Activated CD4-positive, CD25-positive, alpha-beta regulatory T cell treated with anti-CD3 and anti-CD28 coated beads, Interleukin-2, amount 50 U/mL, for 72 hours (primary cell): ENCODE results near the gene TBX15.

ENCODE experiments used
- DNase-seq: peaks from one replicate; pipeline ENCODE4 v3.0.0; 2021

The TBX15 gene

DNA sequence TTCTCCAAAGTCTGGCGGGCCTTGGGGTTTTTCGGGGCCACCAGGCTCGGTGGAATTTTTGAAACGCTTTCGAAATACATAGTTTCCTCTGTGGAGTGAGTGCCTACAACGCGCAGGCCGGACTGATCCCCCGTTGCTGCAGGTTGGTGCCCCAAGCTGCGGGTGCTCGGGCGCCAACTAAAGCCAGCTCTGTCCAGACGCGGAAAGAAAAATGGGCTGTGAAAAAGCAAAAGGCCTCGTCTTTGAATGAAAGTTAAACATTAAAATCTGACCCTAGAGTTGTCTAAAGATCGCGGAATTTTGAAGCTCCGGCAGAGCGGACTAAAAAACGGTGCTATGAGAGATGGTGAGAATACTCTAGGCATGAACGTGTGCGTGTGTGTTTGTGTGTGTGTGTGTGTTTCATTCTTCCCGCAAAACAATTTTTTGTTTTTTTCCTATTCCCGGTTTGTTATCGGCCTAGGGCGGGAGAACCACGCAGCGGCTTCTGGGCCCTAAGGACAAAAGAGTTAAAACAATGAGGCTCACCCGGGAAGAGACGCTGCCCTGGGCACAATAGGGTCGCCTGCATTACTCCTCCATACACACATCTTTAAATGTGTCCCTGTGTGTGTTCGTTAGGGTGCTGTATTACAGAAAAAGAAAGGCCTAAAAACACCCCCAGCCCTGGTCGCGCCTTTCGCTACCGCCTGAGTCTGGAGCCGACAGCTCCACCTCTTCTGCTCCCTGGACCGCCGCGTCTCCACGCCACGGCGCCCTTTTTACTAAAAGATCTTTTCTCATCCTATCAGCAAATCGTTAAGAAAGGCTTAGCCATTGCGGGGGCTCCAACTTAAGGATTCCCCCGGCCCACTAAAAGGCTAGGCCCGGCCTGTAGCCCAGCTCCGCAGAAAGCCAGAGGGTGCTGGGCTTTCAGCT is 3.2 kb downstream of the TBX15 start:
- DNase-seq: no peak

DNA sequence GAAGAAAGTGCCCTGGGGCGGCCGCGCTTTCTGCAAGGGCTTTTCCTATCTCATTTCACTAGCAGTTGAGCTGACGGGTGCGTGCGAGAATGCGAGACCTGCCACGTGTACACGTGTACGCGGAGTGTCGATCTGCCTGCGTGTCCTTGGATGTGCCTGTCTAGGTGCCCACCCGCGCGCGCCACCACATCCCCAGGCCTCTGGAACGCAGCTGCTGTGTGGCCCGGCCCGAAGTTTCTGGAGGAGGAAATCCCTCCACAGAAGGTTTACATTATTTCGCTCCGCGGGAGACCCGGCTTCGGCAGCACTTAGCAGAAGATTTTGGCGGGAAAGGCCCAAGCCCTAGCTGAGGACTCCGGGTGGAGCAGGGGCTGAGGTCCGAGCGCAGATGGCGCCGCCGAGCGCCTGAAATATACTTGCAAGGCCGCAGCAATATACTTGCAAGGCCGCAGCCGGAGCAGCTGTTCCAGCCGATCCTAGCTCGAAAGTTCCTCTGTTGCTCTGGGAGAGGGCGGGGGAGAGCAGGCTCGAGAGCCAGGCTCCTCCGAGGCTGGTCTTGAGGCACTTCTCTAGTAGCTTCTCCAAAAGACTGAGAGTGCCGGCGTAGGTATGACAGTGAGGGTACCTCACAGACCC is 3.9 kb downstream of the TBX15 start:
- DNase-seq: no peak

DNA sequence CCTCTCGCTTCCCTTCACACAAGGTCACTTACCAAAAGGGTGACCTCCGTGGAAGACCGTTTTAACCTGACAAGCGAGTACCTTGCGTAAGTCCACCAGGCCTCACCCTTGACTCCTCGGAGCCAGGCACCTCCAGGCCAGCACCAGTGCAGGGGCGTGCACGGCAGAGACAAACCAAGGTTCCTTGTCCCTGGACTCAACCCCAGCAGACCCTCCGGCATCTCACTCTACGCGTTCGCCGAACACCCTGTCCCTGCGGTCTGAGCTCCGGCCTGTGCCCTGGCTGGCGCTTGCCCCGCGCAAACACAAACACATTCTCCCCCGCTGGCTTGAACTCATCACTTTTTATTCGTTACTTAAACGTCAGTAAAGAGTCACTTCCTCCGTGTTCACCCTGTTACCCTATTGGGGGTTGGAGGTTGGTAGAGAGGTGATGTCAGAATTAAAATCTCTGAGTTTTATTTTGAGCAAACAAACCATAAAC is 4.5 kb downstream of the TBX15 start:
- DNase-seq: no peak

GRCh38 chr1:118982821-118983557 is 5.2 kb downstream of the TBX15 start:
- DNase-seq: no peak

DNA sequence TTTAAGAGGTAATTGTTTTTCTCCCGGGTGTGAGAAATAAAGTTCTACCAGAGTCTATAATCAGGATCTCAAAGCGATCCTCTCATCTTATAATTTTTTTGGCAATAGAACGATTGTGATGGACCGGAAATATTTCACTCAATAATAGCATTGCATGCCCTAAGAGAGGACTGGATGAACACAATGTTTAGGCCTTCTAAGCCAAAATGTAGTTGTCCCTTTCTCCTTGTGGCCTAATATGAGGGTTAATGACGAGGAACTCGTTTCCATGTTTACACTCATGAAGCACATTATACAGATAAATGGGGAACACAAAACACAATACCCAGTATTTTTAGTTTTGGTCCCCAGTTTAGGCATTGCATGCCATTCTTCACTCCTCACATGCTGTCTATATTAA is 5.9 kb downstream of the TBX15 start:
- DNase-seq: no peak

DNA sequence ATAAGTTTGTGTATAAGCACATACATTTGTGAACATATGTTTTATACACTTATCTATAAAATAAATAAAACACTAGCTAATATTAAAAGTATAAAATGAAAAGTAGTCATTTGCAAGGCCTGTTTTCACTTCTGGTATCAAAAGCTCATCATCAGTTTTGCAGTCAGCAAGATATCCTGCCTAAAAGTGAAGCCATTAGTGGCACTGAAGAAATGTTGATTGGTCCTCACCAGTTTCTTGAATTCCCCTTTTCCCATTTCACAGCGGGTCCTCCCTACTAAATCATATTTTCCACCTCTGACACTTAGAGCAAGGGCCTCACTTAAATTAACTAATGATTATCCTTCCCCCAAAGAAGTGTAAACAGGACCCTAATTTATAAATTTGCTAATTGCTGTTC is 6.7 kb downstream of the TBX15 start:
- DNase-seq: no peak

DNA sequence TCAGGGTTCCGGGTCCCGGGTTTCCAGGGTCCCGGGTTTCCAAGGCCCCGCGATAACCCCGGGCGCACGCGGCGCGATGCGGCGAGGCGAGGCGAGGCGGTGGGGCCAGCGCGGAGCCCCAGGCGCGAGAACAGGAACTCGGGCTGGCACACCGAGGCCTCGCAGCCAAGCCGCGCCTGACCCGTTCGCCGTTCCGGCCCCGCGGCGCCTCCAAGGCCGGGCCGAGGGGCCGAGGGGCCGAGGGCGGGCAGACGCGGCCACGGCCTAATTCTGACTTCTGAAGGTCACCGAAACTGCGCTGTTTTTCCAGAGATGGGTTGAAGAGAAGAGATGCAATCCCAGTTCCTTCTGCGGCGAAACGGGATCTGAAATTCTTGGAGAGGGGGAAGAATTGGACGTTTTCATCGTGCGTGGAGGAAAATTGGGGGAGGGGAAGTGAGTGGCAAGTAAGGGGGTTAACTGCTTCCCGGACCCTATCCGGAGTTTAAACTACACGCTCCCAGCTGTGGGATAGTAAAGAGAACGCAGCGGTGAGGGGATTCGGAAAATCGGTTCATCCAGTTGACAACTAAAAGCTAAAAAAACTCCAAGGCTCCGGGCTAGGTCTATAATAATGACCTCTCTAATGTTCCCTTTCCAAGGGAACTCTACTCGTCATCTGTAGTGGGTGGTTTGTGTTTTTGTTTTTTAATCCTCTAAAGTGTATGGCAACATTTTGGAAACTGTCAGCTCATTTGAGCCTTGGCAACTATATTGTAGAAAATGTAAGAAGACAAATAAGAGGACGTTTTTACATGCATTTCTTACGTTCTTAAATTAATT is 8.2 kb downstream of the TBX15 start:
- DNase-seq: no peak

DNA sequence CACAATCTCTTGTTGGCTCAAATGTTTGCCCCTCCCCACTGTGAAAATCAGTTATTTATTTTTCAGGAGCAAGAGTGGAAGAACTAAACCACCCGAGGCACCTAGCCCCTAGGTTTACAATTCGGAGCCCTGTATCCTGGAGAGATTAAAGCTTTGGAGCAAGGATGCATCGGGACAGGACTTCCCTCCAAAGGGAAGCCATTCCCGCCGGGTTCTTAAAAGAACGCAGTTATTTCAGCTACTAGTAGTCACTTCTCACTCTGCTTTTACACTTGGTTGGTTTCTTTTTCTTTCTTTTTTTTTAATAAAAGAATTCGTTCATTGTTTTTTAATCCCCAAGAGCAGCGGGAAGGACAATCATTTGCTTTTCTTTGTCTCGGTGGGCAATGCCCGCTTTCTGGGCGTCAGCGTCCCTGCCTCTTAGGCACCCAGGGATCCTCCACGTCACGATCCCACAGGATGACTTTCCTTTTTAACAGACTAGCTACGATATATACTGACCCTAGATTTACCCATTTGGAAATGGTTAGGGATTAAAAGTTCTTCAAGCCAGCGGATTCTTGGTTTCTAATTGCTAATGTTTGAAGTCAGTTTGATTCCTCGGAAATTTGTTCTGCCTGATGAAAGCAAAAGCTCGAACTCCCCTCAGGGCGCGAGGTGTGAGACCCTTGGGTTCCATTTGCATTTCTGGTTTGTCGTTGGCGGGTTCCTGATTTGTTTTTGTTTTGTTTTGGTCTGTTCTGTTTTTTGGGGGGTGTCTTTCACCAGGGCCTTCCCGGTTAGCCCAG is 9.0 kb downstream of the TBX15 start:
- no peak for DNase-seq

- no peak for DNase-seq
These were observed 10.5 kb downstream of the TBX15 start for GRCh38 chr1:118977600-118977999.

- no peak for DNase-seq
These were observed 13.5 kb downstream of the TBX15 start for GRCh38 chr1:118974661-118975060.

GRCh38 chr1:118973531-118974137 is 14.5 kb downstream of the TBX15 start:
- DNase-seq: no peak

DNA sequence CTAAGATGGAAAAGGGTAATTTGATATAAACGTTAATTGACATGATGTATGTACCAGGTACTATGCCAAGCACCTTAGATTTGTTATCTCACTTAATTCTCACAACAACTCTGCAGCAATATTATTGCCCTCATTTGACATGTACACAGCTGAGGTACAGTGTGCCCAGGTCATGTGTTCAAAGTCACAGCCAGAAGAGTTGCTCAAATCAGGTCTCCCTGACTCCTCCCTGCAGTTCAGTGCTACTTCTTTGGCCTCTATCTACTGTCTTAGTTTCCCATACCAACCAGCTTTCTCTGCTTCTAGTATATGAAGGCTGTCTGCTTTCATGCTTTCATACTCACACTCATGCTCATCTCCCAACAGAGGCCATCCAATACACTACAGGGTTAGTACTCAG is 15.1 kb downstream of the TBX15 start:
- DNase-seq: no peak

DNA sequence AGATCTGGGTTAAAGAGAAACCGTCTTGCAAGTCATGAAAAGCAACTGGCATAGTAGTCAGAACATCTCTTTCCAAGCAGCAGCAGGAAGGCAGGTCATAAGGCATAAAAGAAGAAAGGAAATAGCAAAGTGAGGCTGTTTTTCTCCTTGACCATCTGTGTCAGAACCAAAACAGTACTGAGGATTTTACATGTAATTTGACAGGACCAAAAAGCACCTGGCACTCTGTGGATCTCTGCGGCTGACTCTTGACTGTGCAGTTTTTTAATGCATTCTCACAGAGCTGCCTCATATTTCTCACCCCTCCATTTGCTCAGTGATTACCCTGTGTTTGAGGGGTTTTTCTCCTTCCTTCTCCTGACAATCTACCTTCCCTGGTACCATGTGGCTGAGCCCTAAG is 17.7 kb downstream of the TBX15 start:
- DNase-seq: no peak

DNA sequence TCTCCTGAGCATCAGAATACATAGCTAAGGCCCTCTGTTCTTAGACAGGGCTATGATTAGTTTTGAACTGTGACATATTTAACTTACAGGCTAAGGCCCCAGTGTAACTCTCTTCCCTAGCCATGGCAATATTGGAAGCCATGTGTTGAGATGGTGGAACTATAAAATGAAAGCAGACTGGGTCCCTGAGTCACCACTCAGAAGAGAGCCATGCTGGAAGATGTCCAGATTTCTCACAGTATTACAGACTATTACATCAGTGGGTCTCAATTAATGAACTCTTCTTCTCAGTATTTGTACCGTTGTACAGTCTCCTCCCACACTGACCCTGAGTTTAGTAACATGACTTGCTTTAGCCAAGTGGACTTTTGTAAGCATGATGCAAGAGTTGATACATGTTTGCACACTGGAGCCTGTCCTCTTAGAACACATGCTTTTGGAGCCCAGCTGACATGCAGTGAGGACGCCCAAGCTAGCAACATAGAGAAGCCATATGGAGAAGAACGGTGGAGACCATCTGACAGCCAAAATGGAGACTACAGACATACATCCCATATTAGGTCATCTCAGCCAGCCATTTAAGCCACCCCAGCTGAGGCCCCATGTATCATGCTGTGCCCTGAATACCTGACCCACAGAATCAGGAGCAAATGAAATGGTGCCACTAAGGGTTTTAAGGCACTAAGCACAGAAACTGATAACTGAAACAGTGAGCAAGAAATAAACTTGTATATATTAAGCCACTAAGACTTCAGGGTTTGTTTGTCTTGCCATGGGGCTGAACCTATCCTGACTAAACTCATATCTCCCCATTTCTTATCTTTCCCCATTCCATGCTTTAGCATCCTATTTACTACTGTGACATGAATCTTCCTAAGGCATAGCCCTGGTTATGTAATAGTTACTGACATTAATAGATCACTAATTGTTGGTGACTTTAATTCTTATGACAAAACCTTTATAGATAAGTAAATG is 24.4 kb downstream of the TBX15 start:
- no peak for DNase-seq

GRCh38 chr1:118963138-118963455 is 25.0 kb downstream of the TBX15 start:
- no peak for DNase-seq

GRCh38 chr1:118961156-118961555 is 27.0 kb downstream of the TBX15 start:
- DNase-seq: no peak

- DNase-seq: no peak
These were observed 27.5 kb downstream of the TBX15 start for GRCh38 chr1:118960567-118961136.

DNA sequence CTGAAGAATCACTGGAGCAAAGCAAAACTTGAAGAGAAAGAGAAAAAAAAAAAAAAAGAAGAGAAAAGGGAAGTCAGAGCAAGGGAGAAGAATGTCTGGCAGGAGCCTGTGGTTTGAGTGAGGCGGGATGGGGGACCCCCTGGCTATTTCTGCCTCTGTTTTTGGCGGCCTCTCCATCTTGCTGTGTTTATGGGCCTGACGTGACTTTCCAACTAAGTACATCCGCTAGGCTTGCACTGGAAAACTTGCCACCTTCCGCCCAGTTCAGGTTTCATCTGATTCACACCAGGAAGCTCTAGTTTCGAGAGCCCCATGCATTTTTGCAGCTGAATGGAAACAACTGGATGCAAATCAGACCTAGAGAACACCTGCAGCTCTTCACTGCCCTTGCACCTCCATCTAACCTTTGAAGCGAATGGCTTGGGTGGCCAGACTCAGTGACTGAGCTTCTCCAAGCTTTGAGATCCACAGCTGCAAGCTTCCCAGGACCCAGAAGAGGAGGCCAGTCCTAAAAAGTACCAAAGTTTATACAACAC is 28.0 kb downstream of the TBX15 start:
- DNase-seq: no peak

DNA sequence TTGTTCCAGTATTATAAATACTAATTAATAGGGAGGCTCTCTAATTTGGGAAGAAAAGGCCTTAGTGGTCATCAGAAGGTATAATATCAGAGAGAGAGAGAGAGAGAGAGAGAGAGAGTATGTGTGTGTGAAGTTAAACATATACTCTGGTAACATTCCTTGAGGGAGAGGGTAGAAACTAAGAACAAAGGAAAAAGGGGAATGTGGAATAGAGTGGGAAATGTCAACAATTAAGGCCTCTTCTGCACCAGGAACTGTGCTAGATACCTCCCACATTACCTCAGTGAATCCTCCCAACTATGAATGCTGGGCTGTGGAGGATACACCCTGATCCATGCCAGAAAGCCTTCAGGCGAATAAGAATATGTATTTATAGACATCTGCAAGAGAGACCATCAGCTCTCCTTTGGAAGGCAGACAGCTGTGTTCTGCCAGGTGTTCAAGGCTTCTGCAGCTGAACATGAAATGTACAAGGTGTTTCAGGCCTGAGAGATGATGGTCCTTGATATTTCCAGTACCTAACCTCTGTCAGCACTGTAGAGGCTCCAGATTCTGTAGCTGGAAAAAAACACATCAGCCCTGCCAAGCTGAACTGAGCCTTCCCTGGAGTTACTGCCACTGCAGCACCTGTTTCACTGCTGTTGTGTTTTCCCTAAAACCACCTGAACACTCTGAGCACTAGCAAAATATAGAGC is 29.1 kb downstream of the TBX15 start:
- DNase-seq: no peak
